Chondrocyte (in vitro differentiated cells): ENCODE measurements around the gene RNF111. TPM values are rescaled to one million over a fixed set of nuclear protein-coding genes. Genes with fewer than 3 reads are reported as not detected.
"Not testable (repeated sequence)": the region's sequence is repeated elsewhere in the genome, so short reads cannot be mapped to it uniquely, and the experiment has no call there.

Source experiments
- DNase-seq: peaks from one replicate; pipeline ENCODE4 v3.0.0; 2021; ENCODE audit warnings: mixed read lengths, low spot score
- H3K27ac Mint-ChIP-seq: one replicate; pipeline ENCODE4 v1.8.0; 2021; ENCODE audit warnings: mild to moderate bottlenecking, moderate library complexity, mixed read lengths; ENCODE audit not compliant: unreplicated experiment
- H3K27me3 Mint-ChIP-seq: 2 replicates; pipeline ENCODE4 v1.8.0; 2021; ENCODE audit warnings: low read depth, mixed read lengths
- H3K36me3 Mint-ChIP-seq: 2 replicates; pipeline ENCODE4 v1.8.0; 2021; ENCODE audit warnings: low read depth, mixed read lengths
- H3K4me1 Mint-ChIP-seq: 2 replicates; pipeline ENCODE4 v1.8.0; 2021; ENCODE audit warnings: low read depth, mild to moderate bottlenecking, mixed read lengths
- H3K4me3 Mint-ChIP-seq: one replicate; pipeline ENCODE4 v1.8.0; 2021; ENCODE audit warnings: mild to moderate bottlenecking, moderate library complexity, mixed read lengths; ENCODE audit not compliant: unreplicated experiment
- H3K9me3 Mint-ChIP-seq: 2 replicates; pipeline ENCODE4 v1.8.0; 2021; ENCODE audit warnings: low read depth, mixed read lengths
- total RNA-seq: library from RNA; stranded (reverse); gene quantifications from 3 replicates; pipeline ENCODE4 v1.2.1, GENCODE V29; 2021
- TF ChIP-seq, protein P1 (sequence below): fragments of 200-600 bp; sonication (generic); IDR thresholded peaks from 2 replicates; pipeline ENCODE4 v1.5.0; 2021; ENCODE audit warnings: antibody characterized with exemption, mild to moderate bottlenecking, moderate library complexity

The RNF111 gene
- total RNA-seq, 1 donor from 2014 or later, result 27.1 TPM

DNA sequence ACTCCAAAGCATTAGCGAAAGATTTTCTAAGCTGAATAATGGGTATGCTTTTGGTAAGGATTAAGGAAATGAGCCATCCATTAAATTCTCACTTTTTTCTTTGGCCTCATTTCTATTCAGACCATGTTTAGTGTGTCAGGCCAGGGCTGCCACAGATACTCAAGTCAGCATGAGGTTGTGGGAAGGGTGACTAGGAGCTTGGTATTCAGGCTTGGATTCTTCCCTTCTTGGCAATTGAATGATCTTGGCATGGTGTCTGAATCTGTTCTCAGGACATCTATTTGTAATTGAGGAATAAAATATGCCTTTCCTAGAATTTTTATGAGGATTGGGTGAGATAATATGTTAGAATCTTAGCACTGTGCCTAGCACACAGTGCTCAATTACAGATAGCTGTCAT is 128.7 kb downstream of the RNF111 start:
- Mint-ChIP-seq H3K27ac (no peak overlapping the region), H3K4me3 (no peak overlapping the region), H3K9me3 (no peaks in the 10 kb centered on the region), H3K27me3 (no peaks in the 10 kb centered on the region), H3K4me1 (no peaks in the 10 kb centered on the region), H3K36me3 (peaks cover 13% of the 10 kb centered on the region)
- TF ChIP-seq, protein P1, sequence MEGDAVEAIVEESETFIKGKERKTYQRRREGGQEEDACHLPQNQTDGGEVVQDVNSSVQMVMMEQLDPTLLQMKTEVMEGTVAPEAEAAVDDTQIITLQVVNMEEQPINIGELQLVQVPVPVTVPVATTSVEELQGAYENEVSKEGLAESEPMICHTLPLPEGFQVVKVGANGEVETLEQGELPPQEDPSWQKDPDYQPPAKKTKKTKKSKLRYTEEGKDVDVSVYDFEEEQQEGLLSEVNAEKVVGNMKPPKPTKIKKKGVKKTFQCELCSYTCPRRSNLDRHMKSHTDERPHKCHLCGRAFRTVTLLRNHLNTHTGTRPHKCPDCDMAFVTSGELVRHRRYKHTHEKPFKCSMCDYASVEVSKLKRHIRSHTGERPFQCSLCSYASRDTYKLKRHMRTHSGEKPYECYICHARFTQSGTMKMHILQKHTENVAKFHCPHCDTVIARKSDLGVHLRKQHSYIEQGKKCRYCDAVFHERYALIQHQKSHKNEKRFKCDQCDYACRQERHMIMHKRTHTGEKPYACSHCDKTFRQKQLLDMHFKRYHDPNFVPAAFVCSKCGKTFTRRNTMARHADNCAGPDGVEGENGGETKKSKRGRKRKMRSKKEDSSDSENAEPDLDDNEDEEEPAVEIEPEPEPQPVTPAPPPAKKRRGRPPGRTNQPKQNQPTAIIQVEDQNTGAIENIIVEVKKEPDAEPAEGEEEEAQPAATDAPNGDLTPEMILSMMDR, result no peak
- no peak for DNase-seq

DNA sequence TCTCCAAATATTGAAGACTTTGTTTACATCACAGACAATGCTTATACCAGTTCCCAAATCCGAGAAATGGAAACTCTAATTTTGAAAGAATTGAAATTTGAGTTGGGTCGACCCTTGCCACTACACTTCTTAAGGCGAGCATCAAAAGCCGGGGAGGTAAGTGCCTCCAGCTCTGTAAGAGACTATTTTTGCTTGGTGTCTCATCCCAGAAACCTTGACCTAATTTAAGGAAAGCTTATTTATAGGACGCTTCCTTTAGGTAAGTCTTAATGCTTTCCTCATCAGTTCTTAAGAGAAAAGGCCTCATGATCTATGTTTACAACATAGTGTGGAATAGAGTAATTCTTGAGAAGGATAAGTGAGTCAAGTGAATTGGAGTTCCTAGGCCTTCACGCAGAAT is 129.3 kb downstream of the RNF111 start:
- no peak overlapping the region for H3K27ac Mint-ChIP-seq
- no peak overlapping the region for H3K4me3 Mint-ChIP-seq
- TF ChIP-seq, protein P1, result no peak
- no peaks in the 10 kb centered on the region for H3K9me3 Mint-ChIP-seq
- H3K36me3 Mint-ChIP-seq, result peaks cover 13% of the 10 kb centered on the region
- no peaks in the 10 kb centered on the region for H3K27me3 Mint-ChIP-seq
- no peak for DNase-seq
- no peaks in the 10 kb centered on the region for H3K4me1 Mint-ChIP-seq

DNA sequence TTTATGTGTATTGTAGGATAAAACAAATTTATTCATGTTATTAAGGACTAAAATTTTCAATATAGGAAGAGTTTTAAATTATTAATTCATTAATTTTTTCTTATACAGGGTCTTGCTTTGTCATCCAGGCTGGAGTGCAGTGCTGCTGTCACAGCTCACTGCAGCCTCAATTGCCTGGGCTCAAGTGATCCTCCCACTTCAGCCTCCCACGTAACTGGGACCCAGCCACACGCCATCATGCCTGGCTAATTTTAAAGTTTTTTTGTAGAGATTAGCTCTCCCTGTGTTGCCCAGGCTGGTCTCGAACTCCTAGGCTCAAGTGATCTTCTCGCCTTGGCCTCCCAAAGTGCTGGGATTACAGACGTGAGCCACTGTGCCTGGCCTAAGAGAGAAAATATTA is 132.2 kb downstream of the RNF111 start:
- H3K27me3 Mint-ChIP-seq, result no peaks in the 10 kb centered on the region
- TF ChIP-seq, protein P1, result no peak
- no peaks in the 10 kb centered on the region for H3K4me1 Mint-ChIP-seq
- H3K27ac Mint-ChIP-seq, result no peak overlapping the region
- H3K4me3 Mint-ChIP-seq, result no peak overlapping the region
- peaks cover 10% of the 10 kb centered on the region for H3K36me3 Mint-ChIP-seq
- H3K9me3 Mint-ChIP-seq, result no peaks in the 10 kb centered on the region
- no peak for DNase-seq

DNA sequence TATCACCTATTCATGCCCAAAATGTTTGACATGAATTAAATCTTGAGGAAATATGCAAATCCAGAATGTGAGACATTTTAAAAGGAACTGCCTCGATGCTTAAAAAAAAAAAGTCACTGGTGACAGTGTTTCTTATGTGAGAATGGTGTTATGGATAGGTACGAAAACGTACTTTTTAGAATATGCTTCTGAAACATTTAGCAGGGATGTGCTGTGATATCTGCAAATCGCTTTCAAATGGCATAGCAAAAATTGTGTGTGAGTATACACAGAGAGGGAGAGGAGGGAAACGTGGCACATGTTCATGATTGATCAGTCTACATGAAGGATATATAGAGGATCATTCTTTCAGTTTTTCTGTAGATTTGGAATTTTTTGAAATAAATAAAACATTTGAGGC is 133.5 kb downstream of the RNF111 start:
- no peak overlapping the region for H3K27ac Mint-ChIP-seq
- H3K27me3 Mint-ChIP-seq, result no peaks in the 10 kb centered on the region
- no peak overlapping the region for H3K4me3 Mint-ChIP-seq
- DNase-seq, result no peak
- peaks cover 13% of the 10 kb centered on the region for H3K36me3 Mint-ChIP-seq
- peaks cover under 1% of the 10 kb centered on the region for H3K9me3 Mint-ChIP-seq
- no peaks in the 10 kb centered on the region for H3K4me1 Mint-ChIP-seq
- TF ChIP-seq, protein P1, result no peak

DNA sequence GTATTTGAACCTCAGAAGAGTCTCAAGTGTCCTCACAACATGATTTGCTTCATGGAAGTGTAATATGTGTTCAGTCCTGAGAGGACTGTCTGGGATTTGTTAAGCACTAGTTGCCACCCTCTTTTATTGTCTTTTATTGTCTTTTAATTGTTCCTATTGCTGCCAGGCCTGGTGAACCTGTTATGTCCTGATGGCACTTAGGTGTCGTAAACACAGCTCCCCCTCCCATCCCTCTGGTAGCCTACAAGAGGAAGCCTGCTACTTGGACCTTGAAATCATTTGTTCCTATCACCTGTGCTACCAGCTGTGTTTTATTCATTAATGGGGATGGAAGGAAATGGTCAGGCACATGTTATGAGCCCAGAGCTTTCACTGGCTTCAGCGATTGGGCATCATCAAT is 136.8 kb downstream of the RNF111 start:
- Mint-ChIP-seq H3K36me3 (peaks cover 28% of the 10 kb centered on the region), H3K4me3 (no peak overlapping the region), H3K27me3 (no peaks in the 10 kb centered on the region)

DNA sequence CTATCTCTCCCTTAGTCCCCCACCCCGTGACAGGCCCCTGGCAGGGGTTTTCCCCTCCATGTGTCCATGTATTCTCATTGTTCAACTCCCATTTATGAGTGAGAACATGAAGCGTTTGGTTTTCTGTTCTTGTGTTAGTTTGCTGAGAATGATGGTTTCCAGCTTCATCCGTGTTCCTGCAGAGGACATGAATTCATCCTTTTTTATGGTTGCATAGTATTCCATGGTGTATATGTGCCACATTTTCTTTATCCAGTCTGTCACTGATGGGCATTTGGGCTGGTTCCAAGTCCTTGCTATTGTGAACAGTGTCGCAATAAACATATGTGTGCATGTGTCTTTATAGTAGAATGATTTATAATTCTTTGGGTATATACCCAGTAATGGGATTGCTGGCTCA is 138.2 kb downstream of the RNF111 start:
- H3K27me3 Mint-ChIP-seq, result not testable (repeated sequence)
- peaks cover 41% of the 10 kb centered on the region for H3K36me3 Mint-ChIP-seq
- H3K9me3 Mint-ChIP-seq, result peaks cover 41% of the 10 kb centered on the region

More for the DNA sequence above, 136.8 kb downstream of the RNF111 start:
- Mint-ChIP-seq H3K27ac (no peak overlapping the region), H3K4me1 (no peaks in the 10 kb centered on the region), H3K9me3 (peaks cover 30% of the 10 kb centered on the region)
- TF ChIP-seq, protein P1, result no peak
- no peak for DNase-seq

DNA sequence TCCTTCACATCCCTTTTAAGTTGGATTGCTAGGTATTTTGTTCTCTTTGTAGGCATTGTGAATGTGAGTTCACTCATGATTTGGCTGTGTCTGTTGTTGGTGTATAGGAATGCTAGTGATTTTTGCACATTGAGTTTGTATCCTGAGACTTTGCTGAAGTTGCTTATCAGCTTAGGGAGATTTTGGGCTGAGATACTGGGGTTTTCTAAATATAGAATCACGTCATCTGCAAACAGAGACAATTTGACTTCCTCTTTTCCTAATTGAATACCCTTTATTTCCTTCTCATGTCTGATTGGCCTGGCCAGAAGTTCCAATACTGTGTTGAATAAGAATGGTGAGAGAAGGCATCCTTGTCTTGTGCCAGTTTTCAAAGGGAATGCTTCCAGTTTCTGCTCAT is 139.8 kb downstream of the RNF111 start:
- H3K4me1 Mint-ChIP-seq, H3K27me3 Mint-ChIP-seq, DNase-seq, H3K4me3 Mint-ChIP-seq, H3K27ac Mint-ChIP-seq: not testable (repeated sequence)
- peaks cover 46% of the 10 kb centered on the region for H3K36me3 Mint-ChIP-seq
- peaks cover 43% of the 10 kb centered on the region for H3K9me3 Mint-ChIP-seq

More for the DNA sequence above, 138.2 kb downstream of the RNF111 start:
- not testable (repeated sequence) for H3K4me3 Mint-ChIP-seq, H3K27ac Mint-ChIP-seq, H3K4me1 Mint-ChIP-seq, DNase-seq
